SK-N-SH (cell line): Measurements from ENCODE around the gene WSB2. TPM values are rescaled to one million over a fixed set of nuclear protein-coding genes. Genes with fewer than 3 reads are reported as not detected.
A peak's percentile ranks its signal among the peaks of the same experiment; 100 is the strongest.

Source experiments
- CTCF ChIA-PET: fragments of 300-600, 350-600 bp; formaldehyde crosslinking; extraction: SDS; loops from one replicate; lab custom pipeline; 2021; lab: Yijun Ruan, JAX
- POLR2A ChIA-PET: fragments of 350-600 bp; sonication (Branson Sonifier 250); formaldehyde crosslinking; extraction: SDS; loops from one replicate; lab custom pipeline; 2020; ENCODE audit warnings: antibody characterized with exemption, inconsistent platforms; lab: Yijun Ruan, JAX
- DNase-seq: peaks from one replicate; pipeline ENCODE4 v3.0.0; 2012
- H2AFZ ChIP-seq: fragments of 200-600 bp; sonication (generic); 2 replicates; pipeline ENCODE4 v1.8.1; 2016; ENCODE audit warnings: antibody characterized with exemption, mild to moderate bottlenecking, low read depth
- H3F3A ChIP-seq: fragments of 200-600 bp; sonication (generic); replicated peaks from 2 replicates; pipeline ENCODE3; 2016; ENCODE audit warnings: antibody characterized with exemption, mild to moderate bottlenecking; ENCODE audit not compliant: insufficient read depth
- H3K27ac ChIP-seq, 2 experiments: fragments of 200-500 bp in 1 of 2; fragments of 200-600 bp in 1 of 2; sonication (Bioruptor generic) in 1 of 2; sonication (generic), shearing (Covaris generic) in 1 of 2; 2 replicates each; pipeline versions ENCODE4 v1.5.1 to v1.6.1; 2014 to 2016; ENCODE audit warnings: low read depth in 2 of 2, inconsistent platforms in 1 of 2, low read length in 1 of 2, mild to moderate bottlenecking in 1 of 2, mixed read lengths in 1 of 2
- H3K27me3 ChIP-seq: fragments of 200-600 bp; sonication (generic), shearing (Covaris generic); 2 replicates; pipeline ENCODE4 v1.6.1; 2016; ENCODE audit warnings: mixed run types; ENCODE audit not compliant: insufficient read depth
- H3K36me3 ChIP-seq, 2 experiments: fragments of 200-500 bp in 1 of 2; fragments of 200-600 bp in 1 of 2; sonication (Bioruptor generic) in 1 of 2; sonication (generic) in 1 of 2; replicated peaks in 1 of 2; 2 replicates each; pipeline versions ENCODE3 to v1.5.1; 2014 to 2016; ENCODE audit warnings: low read length in 1 of 2, mild to moderate bottlenecking in 1 of 2; ENCODE audit not compliant: insufficient read depth in 2 of 2, control insufficient read depth in 1 of 2
- H3K4me1 ChIP-seq, 2 experiments: fragments of 200-500 bp in 1 of 2; fragments of 200-600 bp in 1 of 2; sonication (Bioruptor generic) in 1 of 2; sonication (generic), shearing (Covaris generic) in 1 of 2; 2 replicates each; pipeline versions ENCODE4 v1.5.1 to v1.6.1; 2014 to 2016; ENCODE audit warnings: low read depth in 1 of 2, low read length in 1 of 2, mixed run types in 1 of 2; ENCODE audit not compliant: insufficient read depth in 2 of 2, control insufficient read depth in 1 of 2
- H3K4me2 ChIP-seq: fragments of 200-600 bp; sonication (generic), shearing (Covaris generic); 2 replicates; pipeline ENCODE4 v1.6.1; 2017; ENCODE audit warnings: mixed run types
- H3K4me3 ChIP-seq, 2 experiments: fragments of 200-500 bp in 1 of 2; fragments of 200-600 bp in 1 of 2; sonication (Bioruptor generic) in 1 of 2; sonication (generic), shearing (Covaris generic) in 1 of 2; 2 replicates each; pipeline versions ENCODE4 v1.5.1 to v1.8.1; 2014 to 2016; ENCODE audit warnings: low read depth in 2 of 2, inconsistent platforms in 1 of 2, low read length in 1 of 2, mild to moderate bottlenecking in 1 of 2, mixed read lengths in 1 of 2, moderate library complexity in 1 of 2
- H3K79me2 ChIP-seq: fragments of 200-600 bp; sonication (generic); 2 replicates; pipeline ENCODE4 v1.8.1; 2017; ENCODE audit warnings: mild to moderate bottlenecking; ENCODE audit not compliant: insufficient read depth
- H3K9ac ChIP-seq: fragments of 200-600 bp; sonication (generic); 2 replicates; pipeline ENCODE4 v1.6.1; 2017; ENCODE audit warnings: mixed run types
- H3K9me2 ChIP-seq: fragments of 200-600 bp; sonication (generic); 2 replicates; pipeline ENCODE4 v1.6.1; 2017; ENCODE audit warnings: mixed run types
- H3K9me3 ChIP-seq: fragments of 200-600 bp; sonication (generic); 2 replicates; pipeline ENCODE4 v1.6.1; 2017; ENCODE audit warnings: mixed run types, mild to moderate bottlenecking, moderate library complexity
- H4K20me1 ChIP-seq: fragments of 200-600 bp; sonication (generic); 2 replicates; pipeline ENCODE4 v1.6.1; 2017; ENCODE audit warnings: mild to moderate bottlenecking, mixed run types; ENCODE audit not compliant: insufficient read depth
- EP300 ChIP-seq, 2 experiments: IDR thresholded peaks; 2 replicates each; pipeline versions ENCODE4 v1.4.0 to v1.6.1; 2012; ENCODE audit warnings: borderline replicate concordance in 1 of 2, low read depth in 1 of 2, low read length in 1 of 2
- FOSL2 ChIP-seq: IDR thresholded peaks from 2 replicates; pipeline ENCODE4 v1.4.0; 2012; ENCODE audit warnings: low read depth, mild to moderate bottlenecking, moderate library complexity, borderline replicate concordance
- FOXJ3 ChIP-seq: sonication (generic); formaldehyde crosslinking; IDR thresholded peaks from 2 replicates; pipeline ENCODE4 v1.5.1; 2020; ENCODE audit warnings: mild to moderate bottlenecking, missing genetic modification reagents
- GABPA ChIP-seq: IDR thresholded peaks from 2 replicates; pipeline ENCODE4 v1.4.0; 2012; ENCODE audit warnings: low read depth, mild to moderate bottlenecking
- GATA2 ChIP-seq: sonication (generic); formaldehyde crosslinking; IDR thresholded peaks from 2 replicates; pipeline ENCODE4 v1.5.0; 2020; ENCODE audit warnings: mild to moderate bottlenecking, missing genetic modification reagents
- NRF1 ChIP-seq: IDR thresholded peaks from 2 replicates; pipeline ENCODE4 v1.6.1; 2012; ENCODE audit warnings: low read depth, mild to moderate bottlenecking, low read length
- RXRA ChIP-seq: IDR thresholded peaks from 2 replicates; pipeline ENCODE4 v1.4.0; 2012; ENCODE audit warnings: low read depth, mild to moderate bottlenecking, borderline replicate concordance
- YY1 ChIP-seq: IDR thresholded peaks from 2 replicates; pipeline ENCODE4 v1.4.0; 2012; ENCODE audit warnings: low read depth, mild to moderate bottlenecking
- WGBS: methylation state at CpG from one replicate; pipeline ENCODE4 v1.1.6; 2017; ENCODE audit warnings: low lambda C conversion rate; 5-methylcytosine and 5-hydroxymethylcytosine counted together
- polyA plus RNA-seq, 3 experiments: library from polyadenylated mRNA; depleted of rRNA; stranded (reverse); fragments of >200 nt; gene quantifications; 2 replicates each; pipeline ENCODE4 v1.2.3, GENCODE V29; 2012
- TF ChIP-seq, protein P1 (sequence below): fragments of 200-600 bp; sonication (generic); IDR thresholded peaks from 2 replicates; pipeline ENCODE4 v1.6.1; 2017; ENCODE audit warnings: antibody characterized with exemption, mild to moderate bottlenecking, moderate library complexity

WSB2 gene
- polyA plus RNA-seq, 1 of the 3 experiments (the other 2 are of a cell fraction): 54.4 TPM

DNA sequence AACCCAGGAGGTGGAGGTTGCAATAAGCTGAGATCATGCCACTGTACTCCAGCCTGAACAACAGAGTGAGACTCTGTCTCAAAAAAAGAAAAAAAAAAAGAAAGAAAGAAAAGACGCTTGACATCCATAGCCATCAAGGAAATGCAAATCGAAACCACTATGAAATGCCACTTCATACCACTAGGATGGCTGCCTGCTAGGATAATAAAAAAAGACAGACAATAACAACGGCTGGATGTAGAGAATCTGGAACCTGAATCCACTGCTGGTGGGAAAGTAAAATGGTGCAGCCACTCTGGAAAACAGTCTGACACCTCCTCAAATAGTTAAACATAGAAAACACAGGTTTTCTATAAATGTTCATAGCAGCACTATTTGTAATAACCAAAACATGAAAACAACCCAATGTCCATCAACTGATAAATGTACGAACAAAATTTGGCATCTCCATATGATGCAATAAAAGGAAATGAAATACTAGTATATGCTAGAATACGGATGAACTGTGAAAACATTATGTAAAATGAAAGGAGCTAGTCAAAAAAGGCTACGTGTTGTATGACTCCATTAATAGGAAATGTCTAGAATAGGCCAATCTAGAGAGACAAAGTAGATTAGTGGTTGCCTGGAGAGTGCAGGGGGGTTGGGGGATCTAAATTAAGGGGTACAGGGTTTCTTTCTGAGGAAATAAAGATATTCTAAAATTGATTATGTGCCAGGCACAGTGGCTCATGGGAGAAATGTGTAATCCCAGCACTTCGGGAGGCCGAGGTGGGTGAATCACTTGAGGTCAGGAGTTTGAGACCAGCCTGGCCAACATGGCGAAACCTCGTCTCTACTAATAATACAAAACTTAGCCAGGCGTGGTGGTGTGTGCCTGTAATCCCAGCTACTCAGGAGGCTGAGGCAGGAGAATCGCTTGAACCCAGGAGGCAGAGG lies 9.7 kb downstream of the WSB2 start:
- DNase-seq: no peak
- Histone ChIP-seq H3K36me3 (peaks cover 9 to 58% of the 10 kb centered on the region in 2 experiments), H3K9me2 (no peaks in the 10 kb centered on the region), H3K4me2 (peak overlapping the region; percentile 67; the same call in 1 of the 2 replicates), H3K9ac (no peak overlapping the region; the same call in 1 of the 2 replicates), H3K79me2 (peaks cover 89% of the 10 kb centered on the region), H4K20me1 (peaks cover 13% of the 10 kb centered on the region; the same call in 1 of the 2 replicates), H3K9me3 (no peaks in the 10 kb centered on the region), H3F3A (peaks cover 44% of the 10 kb centered on the region), H3K27ac (peak overlapping the region in 1 of 2 experiments; percentile 86; a peak in 2 of 4 replicates), H3K4me1 (peaks cover 0 to 24% of the 10 kb centered on the region in 2 experiments; a peak in 3 of 4 replicates), H3K4me3 (no peak overlapping the region), H3K27me3 (no peaks in the 10 kb centered on the region), H2AFZ (no peak overlapping the region)
- ChIA-PET CTCF (interaction anchor here (2.1 kb wide), 1 partner anchor 16 kb away, joined by 6 read pairs; no protein-coding TSS in a partner anchor), POLR2A (no interaction called here)
- TF ChIP-seq, protein P1, sequence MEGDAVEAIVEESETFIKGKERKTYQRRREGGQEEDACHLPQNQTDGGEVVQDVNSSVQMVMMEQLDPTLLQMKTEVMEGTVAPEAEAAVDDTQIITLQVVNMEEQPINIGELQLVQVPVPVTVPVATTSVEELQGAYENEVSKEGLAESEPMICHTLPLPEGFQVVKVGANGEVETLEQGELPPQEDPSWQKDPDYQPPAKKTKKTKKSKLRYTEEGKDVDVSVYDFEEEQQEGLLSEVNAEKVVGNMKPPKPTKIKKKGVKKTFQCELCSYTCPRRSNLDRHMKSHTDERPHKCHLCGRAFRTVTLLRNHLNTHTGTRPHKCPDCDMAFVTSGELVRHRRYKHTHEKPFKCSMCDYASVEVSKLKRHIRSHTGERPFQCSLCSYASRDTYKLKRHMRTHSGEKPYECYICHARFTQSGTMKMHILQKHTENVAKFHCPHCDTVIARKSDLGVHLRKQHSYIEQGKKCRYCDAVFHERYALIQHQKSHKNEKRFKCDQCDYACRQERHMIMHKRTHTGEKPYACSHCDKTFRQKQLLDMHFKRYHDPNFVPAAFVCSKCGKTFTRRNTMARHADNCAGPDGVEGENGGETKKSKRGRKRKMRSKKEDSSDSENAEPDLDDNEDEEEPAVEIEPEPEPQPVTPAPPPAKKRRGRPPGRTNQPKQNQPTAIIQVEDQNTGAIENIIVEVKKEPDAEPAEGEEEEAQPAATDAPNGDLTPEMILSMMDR: peak; percentile 6; the same call in 1 of the 2 replicates
- no peak for TF ChIP-seq YY1
- 86% methylated on average over 12 of the region's 12 CpGs for WGBS

DNA sequence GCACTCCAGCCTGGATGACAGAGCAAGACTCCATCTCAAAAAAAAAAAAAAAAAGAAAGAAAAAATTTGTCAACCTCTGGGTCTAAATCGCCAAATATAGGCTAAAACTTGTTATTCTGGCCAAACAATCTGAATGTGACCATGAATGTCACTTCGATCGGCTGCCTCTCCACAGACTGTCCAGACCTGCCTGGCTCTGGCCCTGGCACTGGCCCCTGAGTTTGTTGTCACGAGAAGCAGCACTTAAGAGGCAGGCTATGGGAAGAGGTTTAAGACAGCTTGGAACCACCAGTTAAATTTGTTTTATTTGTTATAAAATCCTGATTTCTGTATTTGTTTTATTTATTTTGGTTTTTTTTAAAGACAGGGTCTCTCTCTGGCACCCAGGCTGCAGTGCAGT lies 14.5 kb downstream of the WSB2 start:
- TF ChIP-seq FOXJ3 (CRISPR knock-in tag): no peak
- TF ChIP-seq EP300 (IDR thresholded peaks at IDR 0.05; ENCODE audit: borderline replicate concordance in 1 of 2, low read depth in 1 of 2, low read length in 1 of 2): no peak
- TF ChIP-seq GATA2 (CRISPR knock-in tag): no peak
- TF ChIP-seq FOSL2: no peak
- TF ChIP-seq NRF1: no peak
- TF ChIP-seq GABPA: no peak
- TF ChIP-seq RXRA: no peak
- H3F3A ChIP-seq: peaks cover 4% of the 10 kb centered on the region
- POLR2A ChIA-PET: no interaction called here
- no peak overlapping the region for H3K4me3 ChIP-seq
- no peak overlapping the region for H2AFZ ChIP-seq
- CTCF ChIA-PET: interaction anchor here (1.0 to 1.4 kb wide), 2 partner anchors 11 to 189 kb away, joined by 3 to 6 read pairs; no protein-coding TSS in a partner anchor
- no peak overlapping the region for H3K4me2 ChIP-seq
- H3K36me3 ChIP-seq: peaks cover 30 to 82% of the 10 kb centered on the region in 2 experiments
- H3K27me3 ChIP-seq: no peaks in the 10 kb centered on the region
- H3K9ac ChIP-seq: no peak overlapping the region
- H3K79me2 ChIP-seq: peaks cover 79% of the 10 kb centered on the region
- H4K20me1 ChIP-seq: 0 out of 2 replicates have a peak, but pooled peaks cover 6% of the 10 kb centered on the region
- 93% methylated on average over 4 of the region's 4 CpGs for WGBS
- no peak for DNase-seq
- no peaks in the 10 kb centered on the region for H3K9me3 ChIP-seq
- no peaks in the 10 kb centered on the region for H3K9me2 ChIP-seq
- no peak overlapping the region for H3K27ac ChIP-seq
- peaks cover 0 to under 1% of the 10 kb centered on the region in 2 experiments; a peak in 1 of 4 replicates for H3K4me1 ChIP-seq
